Smooth muscle cell (in vitro differentiated cells): ENCODE results near the gene REEP3. TPM values are rescaled to one million over a fixed set of nuclear protein-coding genes. Genes with fewer than 3 reads are reported as not detected.

Experiments
- DNase-seq: peaks from one replicate; lab custom pipeline; 2025; ENCODE audit not compliant: unreplicated experiment; lab: John Stamatoyannopoulos, UW
- H2AFZ ChIP-seq: fragments of 200-600 bp; sonication (generic); 2 replicates; pipeline ENCODE4 v1.6.0; 2016; ENCODE audit warnings: antibody characterized with exemption, low read depth, mild to moderate bottlenecking
- H3F3A ChIP-seq: fragments of 200-600 bp; sonication (generic); 2 replicates; pipeline ENCODE4 v1.6.0; 2017; ENCODE audit warnings: antibody characterized with exemption, low read depth
- H3K27ac ChIP-seq: fragments of 200-600 bp; sonication (generic); 2 replicates; pipeline ENCODE4 v1.5.1; 2016; ENCODE audit warnings: low read depth, mild to moderate bottlenecking
- H3K27me3 ChIP-seq: fragments of 200-600 bp; sonication (generic); 2 replicates; pipeline ENCODE4 v1.6.1; 2016; ENCODE audit warnings: low read depth, mild to moderate bottlenecking
- H3K36me3 ChIP-seq: fragments of 200-600 bp; sonication (generic); 2 replicates; pipeline ENCODE4 v1.5.1; 2016; ENCODE audit warnings: low read depth
- H3K4me1 ChIP-seq: fragments of 200-600 bp; sonication (generic); 2 replicates; pipeline ENCODE4 v1.5.1; 2016; ENCODE audit warnings: low read depth
- H3K4me2 ChIP-seq: fragments of 200-600 bp; sonication (generic); 2 replicates; pipeline ENCODE4 v1.6.0; 2016; ENCODE audit warnings: mild to moderate bottlenecking
- H3K4me3 ChIP-seq: fragments of 200-600 bp; sonication (generic); 2 replicates; pipeline ENCODE4 v1.5.1; 2016; ENCODE audit warnings: mild to moderate bottlenecking
- H3K79me2 ChIP-seq: fragments of 200-600 bp; sonication (generic); 2 replicates; pipeline ENCODE4 v1.6.0; 2016; ENCODE audit warnings: low read depth, mild to moderate bottlenecking
- H3K9ac ChIP-seq: fragments of 200-600 bp; sonication (generic); 2 replicates; pipeline ENCODE4 v1.6.0; 2016; ENCODE audit warnings: low read depth
- H3K9me3 ChIP-seq: fragments of 200-600 bp; sonication (generic); replicated peaks from 2 replicates; pipeline ENCODE4 v1.5.1; 2016; ENCODE audit warnings: low read depth
- H4K20me1 ChIP-seq: fragments of 200-600 bp; sonication (generic); 2 replicates; pipeline ENCODE4 v1.6.0; 2016; ENCODE audit warnings: low read depth
- WGBS: methylation state at CpG from one replicate; pipeline ENCODE4 v1.1.7; 2016; ENCODE audit warnings: low lambda C conversion rate; 5-methylcytosine and 5-hydroxymethylcytosine counted together
- polyA plus RNA-seq: library from polyadenylated mRNA; unstranded; fragments of >200 nt; fragmentation: Nextera tagmentation; extraction: Ambion mirVana; gene quantifications from 2 replicates; pipeline ENCODE4 v1.2.1, GENCODE V29; 2016
- total RNA-seq: library from RNA; depleted of rRNA; stranded (reverse); fragments of >200 nt; gene quantifications from 2 replicates; pipeline ENCODE4 v1.2.3, GENCODE V29; 2014
- TF ChIP-seq, protein P1 (sequence below): fragments of 200-600 bp; sonication (generic); IDR thresholded peaks from 2 replicates; pipeline ENCODE4 v1.5.1; 2017; ENCODE audit warnings: borderline replicate concordance, mild to moderate bottlenecking, antibody characterized with exemption; ENCODE audit not compliant: insufficient read depth, poor library complexity, severe bottlenecking

Gene REEP3
- total and polyA plus RNA-seq, 2 experiments from 2014 or later, result 42.3 to 80.4 TPM

DNA sequence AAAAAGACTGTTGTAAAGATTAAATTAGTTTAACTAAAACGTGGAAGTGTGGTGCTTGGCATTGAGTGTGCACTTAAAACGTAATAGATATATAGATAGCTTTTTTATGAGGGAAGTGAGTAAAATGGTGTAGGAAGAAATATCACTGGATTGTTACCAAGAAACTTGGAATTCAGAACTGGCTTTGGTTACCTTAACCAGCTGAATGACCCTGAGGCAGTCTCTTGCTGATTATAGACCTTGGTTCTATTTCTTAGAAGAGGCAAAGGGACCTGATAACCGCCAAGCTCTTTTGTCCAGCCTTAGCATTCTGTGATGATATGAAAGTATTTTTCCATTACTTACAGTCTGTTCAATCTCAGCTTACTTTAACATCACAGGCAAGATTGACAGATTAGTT lies 3.8 kb downstream of the REEP3 start:
- H3K27ac ChIP-seq, result no peak overlapping the region
- peaks cover 87% of the 10 kb centered on the region for H3K79me2 ChIP-seq
- TF ChIP-seq, protein P1, sequence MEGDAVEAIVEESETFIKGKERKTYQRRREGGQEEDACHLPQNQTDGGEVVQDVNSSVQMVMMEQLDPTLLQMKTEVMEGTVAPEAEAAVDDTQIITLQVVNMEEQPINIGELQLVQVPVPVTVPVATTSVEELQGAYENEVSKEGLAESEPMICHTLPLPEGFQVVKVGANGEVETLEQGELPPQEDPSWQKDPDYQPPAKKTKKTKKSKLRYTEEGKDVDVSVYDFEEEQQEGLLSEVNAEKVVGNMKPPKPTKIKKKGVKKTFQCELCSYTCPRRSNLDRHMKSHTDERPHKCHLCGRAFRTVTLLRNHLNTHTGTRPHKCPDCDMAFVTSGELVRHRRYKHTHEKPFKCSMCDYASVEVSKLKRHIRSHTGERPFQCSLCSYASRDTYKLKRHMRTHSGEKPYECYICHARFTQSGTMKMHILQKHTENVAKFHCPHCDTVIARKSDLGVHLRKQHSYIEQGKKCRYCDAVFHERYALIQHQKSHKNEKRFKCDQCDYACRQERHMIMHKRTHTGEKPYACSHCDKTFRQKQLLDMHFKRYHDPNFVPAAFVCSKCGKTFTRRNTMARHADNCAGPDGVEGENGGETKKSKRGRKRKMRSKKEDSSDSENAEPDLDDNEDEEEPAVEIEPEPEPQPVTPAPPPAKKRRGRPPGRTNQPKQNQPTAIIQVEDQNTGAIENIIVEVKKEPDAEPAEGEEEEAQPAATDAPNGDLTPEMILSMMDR, result no peak
- H3K4me2 ChIP-seq, result no peak overlapping the region
- no peaks in the 10 kb centered on the region for H3K36me3 ChIP-seq
- H3K27me3 ChIP-seq, result no peaks in the 10 kb centered on the region
- DNase-seq, result no peak
- H3F3A ChIP-seq, result peaks cover 2% of the 10 kb centered on the region
- WGBS, result 76% methylated on average over 3 of the region's 3 CpGs
- no peak overlapping the region for H2AFZ ChIP-seq
- peaks cover 26% of the 10 kb centered on the region for H4K20me1 ChIP-seq
- no peak overlapping the region for H3K4me3 ChIP-seq
- peaks cover 21% of the 10 kb centered on the region for H3K4me1 ChIP-seq
- no peak overlapping the region for H3K9ac ChIP-seq
- H3K9me3 ChIP-seq, result no peaks in the 10 kb centered on the region

DNA sequence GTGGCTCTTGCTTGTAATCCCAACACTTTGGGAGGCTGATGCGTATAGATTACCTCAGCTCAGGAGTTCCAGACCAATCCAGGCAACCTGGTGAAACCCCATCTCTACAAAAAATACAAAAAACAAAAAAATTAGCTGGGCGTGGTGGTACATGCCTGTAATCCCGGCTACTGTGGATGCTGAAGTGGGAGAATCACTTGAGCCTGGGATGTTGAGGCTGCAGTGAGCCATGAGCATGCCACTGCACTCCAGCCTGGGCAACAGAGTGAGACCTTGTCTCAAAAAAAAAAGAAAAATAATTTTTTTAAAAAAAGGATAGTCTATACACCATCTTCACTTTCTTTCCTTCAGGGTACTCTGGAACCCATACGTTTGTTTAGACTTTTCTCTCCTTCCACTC lies 6.2 kb downstream of the REEP3 start:
- Histone ChIP-seq H4K20me1 (peaks cover 43% of the 10 kb centered on the region), H3K9me3 (no peaks in the 10 kb centered on the region), H3K9ac (no peak overlapping the region), H3K4me3 (no peak overlapping the region), H3K27ac (no peak overlapping the region), H3K27me3 (no peaks in the 10 kb centered on the region), H3K36me3 (no peaks in the 10 kb centered on the region), H3K79me2 (peaks cover 97% of the 10 kb centered on the region), H2AFZ (no peak overlapping the region), H3K4me1 (peaks cover 12% of the 10 kb centered on the region), H3K4me2 (no peak overlapping the region), H3F3A (no peaks in the 10 kb centered on the region)
- DNase-seq, result no peak
- TF ChIP-seq, protein P1, result no peak
- 97% methylated on average over 4 of the region's 4 CpGs for WGBS

DNA sequence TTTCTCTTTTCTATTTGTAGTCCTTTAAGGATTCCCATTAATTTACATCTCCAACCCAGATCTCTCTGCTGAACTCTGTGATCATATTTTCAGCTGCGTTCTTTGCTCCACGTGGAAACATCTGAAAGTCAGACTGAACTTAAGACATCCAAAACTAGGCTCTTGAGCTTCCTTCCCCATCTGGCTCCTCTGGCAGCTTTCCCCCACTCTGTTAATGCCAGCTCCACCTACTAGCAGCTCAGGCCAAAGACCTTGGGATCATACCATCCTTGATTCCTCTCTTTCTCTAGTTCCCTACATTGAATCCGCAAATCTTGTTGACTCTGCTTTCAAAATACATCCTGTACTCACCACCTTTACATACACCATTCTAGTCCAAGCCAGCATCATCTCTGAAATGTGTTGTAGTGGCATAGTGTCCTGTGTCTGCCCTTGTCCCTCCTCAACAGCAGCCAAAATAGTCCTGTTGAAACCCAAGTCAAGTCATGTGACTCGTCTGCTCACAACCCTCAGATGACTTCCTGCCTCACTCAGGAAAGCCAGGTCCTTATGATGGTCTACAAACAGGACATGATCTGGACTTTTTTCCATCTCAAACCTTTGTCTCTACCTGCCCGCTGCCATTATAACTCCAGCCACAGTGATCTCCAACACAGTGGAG lies 7.0 kb downstream of the REEP3 start:
- TF ChIP-seq, protein P1, result no peak
- H3K27ac ChIP-seq, result no peak overlapping the region
- no peak for DNase-seq
- 96% methylated on average over 5 of the region's 5 CpGs for WGBS
- no peaks in the 10 kb centered on the region for H3K36me3 ChIP-seq
- no peaks in the 10 kb centered on the region for H3K9me3 ChIP-seq
- peaks cover 47% of the 10 kb centered on the region for H4K20me1 ChIP-seq
- no peak overlapping the region for H3K4me2 ChIP-seq
- no peak overlapping the region for H3K9ac ChIP-seq
- no peak overlapping the region for H2AFZ ChIP-seq
- H3K27me3 ChIP-seq, result no peaks in the 10 kb centered on the region
- peaks cover 97% of the 10 kb centered on the region for H3K79me2 ChIP-seq
- H3K4me1 ChIP-seq, result peaks cover 4% of the 10 kb centered on the region
- no peak overlapping the region for H3K4me3 ChIP-seq
- no peaks in the 10 kb centered on the region for H3F3A ChIP-seq

DNA sequence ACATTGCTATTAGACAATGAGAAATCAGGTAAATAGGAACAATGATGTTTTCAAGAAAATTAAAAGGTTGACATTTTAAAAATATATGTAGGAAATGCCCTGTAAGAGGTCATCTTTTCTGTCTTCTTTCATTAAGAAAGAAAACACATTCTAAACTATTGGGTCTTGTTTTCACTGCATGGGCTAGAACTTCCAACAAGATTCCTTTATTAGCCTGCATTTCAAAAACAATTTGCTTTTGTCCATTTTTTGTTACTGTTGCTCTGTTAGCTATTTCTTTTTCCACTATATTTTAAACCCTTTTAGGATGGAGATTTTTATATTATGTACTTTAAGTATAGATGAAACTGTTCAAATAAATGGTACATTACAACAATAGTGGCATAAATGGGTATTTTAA lies 9.2 kb downstream of the REEP3 start:
- Histone ChIP-seq H3K79me2 (peaks cover 97% of the 10 kb centered on the region), H2AFZ (no peak overlapping the region), H3K4me1 (no peaks in the 10 kb centered on the region), H3K9me3 (no peaks in the 10 kb centered on the region), H3K4me2 (no peak overlapping the region), H4K20me1 (peaks cover 60% of the 10 kb centered on the region), H3K36me3 (no peaks in the 10 kb centered on the region), H3F3A (no peaks in the 10 kb centered on the region), H3K4me3 (no peak overlapping the region), H3K27ac (no peak overlapping the region), H3K27me3 (no peaks in the 10 kb centered on the region), H3K9ac (no peak overlapping the region)
- TF ChIP-seq, protein P1, result no peak
- no peak for DNase-seq
